H1 (cell line): Measurements from ENCODE around the gene PHEX. TPM values are rescaled to one million over a fixed set of nuclear protein-coding genes. Genes with fewer than 3 reads are reported as not detected.

Experiments used
- CTCF ChIA-PET: fragments of 300-600 bp; sonication (Branson Sonifier 250); formaldehyde crosslinking; loops from one replicate; lab custom pipeline; 2021; ENCODE audit not compliant: partially characterized antibody; lab: Charles Lee
- POLR2A ChIA-PET: fragments of 300-600 bp; sonication (Branson Sonifier 250); formaldehyde crosslinking; loops from one replicate; lab custom pipeline; 2021; ENCODE audit warnings: inconsistent platforms; ENCODE audit not compliant: partially characterized antibody; lab: Charles Lee
- DNase-seq, 2 experiments: peaks; one replicate each; pipeline versions ENCODE4 v3.0.0 to v3.0.0-alpha.2; 2010 to 2022; ENCODE audit warnings: low spot score in 2 of 2, low read depth in 1 of 2, mixed read lengths in 1 of 2
- FAIRE-seq: peaks from 2 replicates; lab custom pipeline; 2011; peaks lifted over from hg19 to GRCh38; lab: Jason Lieb, UNC
- H2AFZ ChIP-seq: 2 replicates; pipeline ENCODE4 v1.8.1; 2012; ENCODE audit warnings: low read length, inconsistent platforms
- H2AK5ac ChIP-seq: 2 replicates; pipeline ENCODE4 v1.6.1; 2013; ENCODE audit warnings: low read depth, low read length
- H2BK120ac ChIP-seq: replicated peaks from 2 replicates; pipeline ENCODE3; 2013; ENCODE audit warnings: low read depth, low read length, inconsistent platforms
- H2BK12ac ChIP-seq: 2 replicates; pipeline ENCODE4 v1.6.1; 2013; ENCODE audit warnings: low read depth, low read length
- H2BK15ac ChIP-seq: 2 replicates; pipeline ENCODE4 v1.6.1; 2013; ENCODE audit warnings: low read length
- H2BK20ac ChIP-seq: 2 replicates; pipeline ENCODE4 v1.6.1; 2013; ENCODE audit warnings: low read length
- H2BK5ac ChIP-seq: 2 replicates; pipeline ENCODE4 v1.6.1; 2013; ENCODE audit warnings: low read depth, low read length
- H3K14ac ChIP-seq: 2 replicates; pipeline ENCODE4 v1.6.1; 2013; ENCODE audit warnings: inconsistent platforms; ENCODE audit not compliant: insufficient read length
- H3K18ac ChIP-seq: 2 replicates; pipeline ENCODE4 v1.6.1; 2013; ENCODE audit warnings: low read length; ENCODE audit errors: extremely low read depth
- H3K23ac ChIP-seq: 2 replicates; pipeline ENCODE4 v1.6.1; 2013; ENCODE audit warnings: inconsistent platforms; ENCODE audit not compliant: insufficient read length
- H3K23me2 ChIP-seq: 2 replicates; pipeline ENCODE4 v1.6.1; 2013; ENCODE audit warnings: low read depth, low read length
- H3K27ac ChIP-seq: 2 replicates; pipeline ENCODE4 v1.6.1; 2011; ENCODE audit warnings: low read depth, low read length, inconsistent platforms
- H3K27me3 ChIP-seq, 4 experiments: replicated peaks in 1 of 4; 1 replicate in 1 of 4; 2 replicates in 3 of 4; pipeline versions ENCODE4 v1.6.1 to v1.8.1; 2011 to 2013; ENCODE audit warnings: low read length in 3 of 4, mild to moderate bottlenecking in 3 of 4, inconsistent platforms in 2 of 4, mixed read lengths in 2 of 4, moderate library complexity in 1 of 4; ENCODE audit not compliant: control insufficient read depth in 3 of 4, insufficient read depth in 3 of 4; ENCODE audit errors: extremely low read depth in 1 of 4
- H3K36me3 ChIP-seq, 4 experiments: 2 replicates each; pipeline versions ENCODE4 v1.6.1 to v1.8.1; 2011 to 2013; ENCODE audit warnings: mild to moderate bottlenecking in 4 of 4, low read length in 3 of 4, moderate library complexity in 2 of 4, control low read depth in 1 of 4, inconsistent platforms in 1 of 4; ENCODE audit not compliant: insufficient read depth in 4 of 4, control insufficient read depth in 2 of 4
- H3K4ac ChIP-seq: replicated peaks from 2 replicates; pipeline ENCODE3; 2013; ENCODE audit warnings: low read length, low read depth, mixed read lengths, inconsistent platforms; ENCODE audit not compliant: insufficient read length
- H3K4me1 ChIP-seq, 4 experiments: replicated peaks in 1 of 4; 1 replicate in 1 of 4; 2 replicates in 3 of 4; pipeline versions ENCODE4 v1.6.1 to v1.8.1; 2011 to 2013; ENCODE audit warnings: low read length in 3 of 4, inconsistent platforms in 2 of 4, mixed read lengths in 1 of 4; ENCODE audit not compliant: insufficient read depth in 4 of 4, control insufficient read depth in 3 of 4
- H3K4me2 ChIP-seq, 2 experiments: 2 replicates each; pipeline versions ENCODE4 v1.6.1 to v1.8.1; 2011 to 2013; ENCODE audit warnings: low read depth in 2 of 2, low read length in 2 of 2, control low read depth in 1 of 2, inconsistent platforms in 1 of 2, mild to moderate bottlenecking in 1 of 2; ENCODE audit not compliant: insufficient read depth in 1 of 2
- H3K4me3 ChIP-seq, 4 experiments: fragments of 200-600, 300-600 bp in 1 of 4; sonication (generic), shearing (Covaris generic), sonication (Bioruptor Twin) in 1 of 4; 2 replicates each; pipeline versions ENCODE4 v1.5.1 to v1.8.1; 2011 to 2016; ENCODE audit warnings: low read length in 4 of 4, low read depth in 3 of 4, control low read depth in 2 of 4, inconsistent platforms in 2 of 4, mild to moderate bottlenecking in 2 of 4, mixed read lengths in 1 of 4, moderate library complexity in 1 of 4; ENCODE audit not compliant: insufficient read depth in 2 of 4; ENCODE audit errors: extremely low read depth in 1 of 4
- H3K56ac ChIP-seq: replicated peaks from 2 replicates; pipeline ENCODE3; 2013; ENCODE audit warnings: low read depth, mild to moderate bottlenecking, mixed read lengths, low read length, inconsistent platforms; ENCODE audit not compliant: insufficient read length
- H3K79me1 ChIP-seq: 2 replicates; pipeline ENCODE4 v1.6.1; 2013; ENCODE audit warnings: low read depth, low read length, control low read depth
- H3K79me2 ChIP-seq, 2 experiments: 2 replicates each; pipeline versions ENCODE4 v1.6.1 to v1.8.1; 2012 to 2013; ENCODE audit warnings: low read length in 2 of 2, mild to moderate bottlenecking in 2 of 2, inconsistent platforms in 1 of 2; ENCODE audit not compliant: insufficient read depth in 2 of 2, control insufficient read depth in 1 of 2
- H3K9ac ChIP-seq, 4 experiments: replicated peaks in 1 of 4; 1 replicate in 1 of 4; 2 replicates in 3 of 4; pipeline versions ENCODE4 v1.6.1 to v1.8.1; 2011 to 2013; ENCODE audit warnings: low read depth in 3 of 4, low read length in 3 of 4, control low read depth in 2 of 4, mild to moderate bottlenecking in 2 of 4, moderate library complexity in 2 of 4, inconsistent platforms in 1 of 4; ENCODE audit errors: extremely low read depth in 1 of 4
- H3K9me3 ChIP-seq, 2 experiments: 2 replicates each; pipeline versions ENCODE4 v1.6.1 to v1.8.1; 2012 to 2013; ENCODE audit warnings: mild to moderate bottlenecking in 2 of 2, moderate library complexity in 2 of 2, control low read depth in 1 of 2, inconsistent platforms in 1 of 2, low read depth in 1 of 2, low read length in 1 of 2, mixed read lengths in 1 of 2; ENCODE audit not compliant: insufficient read depth in 2 of 2
- H4K20me1 ChIP-seq, 2 experiments: replicated peaks in 1 of 2; 2 replicates each; pipeline versions ENCODE3 to v1.8.1; 2011 to 2013; ENCODE audit warnings: inconsistent platforms in 2 of 2, low read length in 2 of 2, mild to moderate bottlenecking in 1 of 2; ENCODE audit not compliant: insufficient read depth in 2 of 2, control insufficient read depth in 1 of 2
- H4K5ac ChIP-seq: 2 replicates; pipeline ENCODE4 v1.6.1; 2013; ENCODE audit warnings: low read length, low read depth, mixed read lengths, inconsistent platforms; ENCODE audit not compliant: insufficient read length
- H4K8ac ChIP-seq: 2 replicates; pipeline ENCODE4 v1.8.0; 2013; ENCODE audit warnings: mild to moderate bottlenecking, moderate library complexity, low read length, inconsistent platforms; ENCODE audit not compliant: insufficient read depth; ENCODE audit errors: extremely low read depth
- H4K91ac ChIP-seq: replicated peaks from 2 replicates; pipeline ENCODE3; 2013; ENCODE audit warnings: low read length, mixed read lengths, inconsistent platforms; ENCODE audit not compliant: insufficient read length
- BCL11A ChIP-seq, 2 experiments: IDR thresholded peaks; one replicate each; pipeline ENCODE4 v1.6.1; 2011; ENCODE audit warnings: low read depth in 2 of 2, low read length in 2 of 2, mild to moderate bottlenecking in 2 of 2
- CTBP2 ChIP-seq: IDR thresholded peaks from 2 replicates; pipeline ENCODE4 v1.7.0; 2011; ENCODE audit warnings: borderline replicate concordance, mild to moderate bottlenecking, moderate library complexity, mixed read lengths, low read length; ENCODE audit not compliant: insufficient read depth, insufficient read length
- GTF2F1 ChIP-seq: IDR thresholded peaks from 2 replicates; pipeline ENCODE4 v1.6.1; 2012; ENCODE audit warnings: low read depth, low read length, improper control_type of control experiment, borderline replicate concordance
- KDM4A ChIP-seq: IDR thresholded peaks from one replicate; pipeline ENCODE4 v1.7.1; 2012; ENCODE audit warnings: low read depth, mild to moderate bottlenecking, moderate library complexity, low read length, inconsistent platforms; ENCODE audit not compliant: severe bottlenecking
- MAX ChIP-seq: IDR thresholded peaks from 2 replicates; pipeline ENCODE4 v1.6.1; 2012; ENCODE audit warnings: inconsistent platforms
- RXRA ChIP-seq: IDR thresholded peaks from 2 replicates; pipeline ENCODE4 v1.6.1; 2011; ENCODE audit warnings: low read depth, mild to moderate bottlenecking, low read length, moderate library complexity; ENCODE audit not compliant: insufficient read depth
- SAP30 ChIP-seq: fragments of 300-600 bp; sonication (generic); IDR thresholded peaks from 2 replicates; pipeline ENCODE4 v1.7.1; 2012; ENCODE audit warnings: low read length, moderate library complexity, mild to moderate bottlenecking, inconsistent platforms; ENCODE audit not compliant: insufficient read depth, insufficient replicate concordance
- TEAD4 ChIP-seq: IDR thresholded peaks from 2 replicates; pipeline ENCODE4 v1.6.1; 2012; ENCODE audit warnings: low read depth, low read length, inconsistent platforms, mixed read lengths
- WGBS, 2 experiments: shearing (Covaris generic) in 1 of 2; methylation state at CpG; one replicate each; pipeline versions ENCODE4 v1.1.6 to v1.1.7; 2013 to 2015; ENCODE audit warnings: low lambda C conversion rate in 2 of 2, mixed read lengths in 2 of 2, inconsistent platforms in 1 of 2, low coverage in 1 of 2, missing lambda C conversion rate in 1 of 2; ENCODE audit not compliant: insufficient replicate concordance in 2 of 2, insufficient coverage in 1 of 2, insufficient read length in 1 of 2; ENCODE audit errors: extremely low coverage in 1 of 2, missing lambda C conversion rate in 1 of 2; 5-methylcytosine and 5-hydroxymethylcytosine counted together
- polyA plus RNA-seq, 7 experiments: library from polyadenylated mRNA; depleted of rRNA in 3 of 7; stranded (reverse) in 5 of 7; unstranded in 2 of 7; fragments of >200 nt in 5 of 7; fragments of 200-250 nt in 2 of 7; gene quantifications; 1 replicate in 5 of 7; 2 replicates in 1 of 7; 4 replicates in 1 of 7; pipeline versions ENCODE4 v1.2.1 to v1.2.3, GENCODE V29; 2011 to 2013; ENCODE audit warnings: missing spikeins in 2 of 7, mixed read lengths in 2 of 7
- total RNA-seq: library from RNA; stranded (reverse); fragmentation: NEBNext Ultra II Directional; extraction: Animal tissue kit (Norgen Biotek cat#: 25700); gene quantifications from 2 replicates; pipeline ENCODE4 v1.2.1, GENCODE V29; 2021
- TF ChIP-seq, protein P1 (sequence below): IDR thresholded peaks from 2 replicates; pipeline ENCODE4 v1.6.1; 2011; ENCODE audit warnings: low read depth, mild to moderate bottlenecking, low read length; ENCODE audit not compliant: insufficient read depth
- TF ChIP-seq, protein P2 (sequence below), 3 experiments: IDR thresholded peaks; 1 replicate in 2 of 3; 2 replicates in 1 of 3; pipeline versions ENCODE4 v1.5.1 to v1.6.1; 2011; ENCODE audit warnings: low read length in 3 of 3, mild to moderate bottlenecking in 3 of 3, inconsistent platforms in 2 of 3, low read depth in 1 of 3, moderate library complexity in 1 of 3; ENCODE audit not compliant: insufficient read depth in 1 of 3; ENCODE audit errors: control extremely low read depth in 1 of 3

Gene PHEX
- total and polyA plus RNA-seq, 2 of the 8 experiments (the other 6 are each of a cell fraction or from before 2014, with no cell fraction given): 0.03 to 0.11 TPM

GRCh38 chrX:22186165-22186564 is 154.0 kb downstream of the PHEX start:
- no peak overlapping the region for H3K56ac ChIP-seq
- H3K23ac ChIP-seq: no peak overlapping the region
- H3K9me3 ChIP-seq: no peaks in the 10 kb centered on the region
- H3K4me2 ChIP-seq: no peak overlapping the region
- FAIRE-seq (no peak), DNase-seq (no peak)
- no peaks in the 10 kb centered on the region for H3K79me2 ChIP-seq
- no peak overlapping the region for H2BK120ac ChIP-seq
- no peaks in the 10 kb centered on the region for H3K27me3 ChIP-seq
- no peak overlapping the region for H2BK20ac ChIP-seq
- no peaks in the 10 kb centered on the region for H3K79me1 ChIP-seq
- H3K27ac ChIP-seq: no peak overlapping the region
- no peak overlapping the region for H4K5ac ChIP-seq
- POLR2A ChIA-PET: no interaction called here
- no peak overlapping the region for H3K9ac ChIP-seq
- no peak overlapping the region for H3K4me3 ChIP-seq
- 86% methylated on average over 2 of the region's 2 CpGs; no CpG with 5 or more reads in 1 of the 2 experiments for WGBS, 2 experiments
- no peaks in the 10 kb centered on the region for H3K4me1 ChIP-seq
- no peak overlapping the region for H2BK12ac ChIP-seq
- H3K36me3 ChIP-seq: no peaks in the 10 kb centered on the region
- no peaks in the 10 kb centered on the region for H3K23me2 ChIP-seq
- no peak overlapping the region for H3K4ac ChIP-seq
- H4K91ac ChIP-seq: no peak overlapping the region
- H2BK15ac ChIP-seq: no peak overlapping the region
- H2AFZ ChIP-seq: no peak overlapping the region
- no peak overlapping the region for H2BK5ac ChIP-seq
- H3K14ac ChIP-seq: no peak overlapping the region
- no peak overlapping the region for H4K8ac ChIP-seq
- H2AK5ac ChIP-seq: no peak overlapping the region
- H4K20me1 ChIP-seq: no peaks in the 10 kb centered on the region
- CTCF ChIA-PET: no interaction called here
- TF ChIP-seq GTF2F1 (no peak), CTBP2 (no peak), TEAD4 (no peak), RXRA (no peak), KDM4A (no peak), MAX (no peak), SAP30 (no peak), BCL11A (IDR thresholded peaks at IDR 0.05; ENCODE audit: low read depth in 2 of 2, low read length in 2 of 2) (no peak)
- TF ChIP-seq, protein P1, sequence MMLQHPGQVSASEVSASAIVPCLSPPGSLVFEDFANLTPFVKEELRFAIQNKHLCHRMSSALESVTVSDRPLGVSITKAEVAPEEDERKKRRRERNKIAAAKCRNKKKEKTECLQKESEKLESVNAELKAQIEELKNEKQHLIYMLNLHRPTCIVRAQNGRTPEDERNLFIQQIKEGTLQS: no peak
- TF ChIP-seq, protein P2, sequence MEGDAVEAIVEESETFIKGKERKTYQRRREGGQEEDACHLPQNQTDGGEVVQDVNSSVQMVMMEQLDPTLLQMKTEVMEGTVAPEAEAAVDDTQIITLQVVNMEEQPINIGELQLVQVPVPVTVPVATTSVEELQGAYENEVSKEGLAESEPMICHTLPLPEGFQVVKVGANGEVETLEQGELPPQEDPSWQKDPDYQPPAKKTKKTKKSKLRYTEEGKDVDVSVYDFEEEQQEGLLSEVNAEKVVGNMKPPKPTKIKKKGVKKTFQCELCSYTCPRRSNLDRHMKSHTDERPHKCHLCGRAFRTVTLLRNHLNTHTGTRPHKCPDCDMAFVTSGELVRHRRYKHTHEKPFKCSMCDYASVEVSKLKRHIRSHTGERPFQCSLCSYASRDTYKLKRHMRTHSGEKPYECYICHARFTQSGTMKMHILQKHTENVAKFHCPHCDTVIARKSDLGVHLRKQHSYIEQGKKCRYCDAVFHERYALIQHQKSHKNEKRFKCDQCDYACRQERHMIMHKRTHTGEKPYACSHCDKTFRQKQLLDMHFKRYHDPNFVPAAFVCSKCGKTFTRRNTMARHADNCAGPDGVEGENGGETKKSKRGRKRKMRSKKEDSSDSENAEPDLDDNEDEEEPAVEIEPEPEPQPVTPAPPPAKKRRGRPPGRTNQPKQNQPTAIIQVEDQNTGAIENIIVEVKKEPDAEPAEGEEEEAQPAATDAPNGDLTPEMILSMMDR (IDR thresholded peaks at IDR 0.05; ENCODE audit: control extremely low read depth in 1 of 3, insufficient read depth in 1 of 3, low read depth in 1 of 3, low read length in 3 of 3): no peak
- H3K18ac ChIP-seq: no peak overlapping the region
